BJ (cell line): Measurements from ENCODE around the gene ADGRV1. TPM values are rescaled to one million over a fixed set of nuclear protein-coding genes. Genes with fewer than 3 reads are reported as not detected.

ENCODE experiments used
- CTCF ChIA-PET: fragments of 350-600 bp; formaldehyde crosslinking; extraction: SDS; loops from one replicate; lab custom pipeline; 2021; ENCODE audit warnings: antibody characterized with exemption, inconsistent platforms; lab: Yijun Ruan, JAX
- POLR2A ChIA-PET: fragments of 300-600 bp; sonication (Branson Sonifier 250); formaldehyde crosslinking; extraction: SDS; loops from one replicate; lab custom pipeline; 2021; ENCODE audit warnings: antibody characterized with exemption; lab: Charles Lee
- DNase-seq: peaks from one replicate; pipeline ENCODE4 v3.0.0-alpha.2; 2011; ENCODE audit warnings: low read depth
- H3K27me3 ChIP-seq: 2 replicates; pipeline ENCODE4 v1.6.0; 2011; ENCODE audit warnings: low read length; ENCODE audit not compliant: control insufficient read depth, insufficient read depth
- H3K36me3 ChIP-seq: 2 replicates; pipeline ENCODE4 v1.5.1; 2011; ENCODE audit warnings: low read length; ENCODE audit not compliant: control insufficient read depth, insufficient read depth
- H3K4me3 ChIP-seq: 2 replicates; pipeline ENCODE4 v1.5.1; 2011; ENCODE audit warnings: low read depth, mild to moderate bottlenecking, control low read depth, low read length
- CTCF ChIP-seq: IDR thresholded peaks from 2 replicates; pipeline ENCODE4 v1.5.1; 2011; ENCODE audit warnings: low read depth, mild to moderate bottlenecking, control low read depth, inconsistent platforms, low read length, moderate library complexity; ENCODE audit not compliant: insufficient read depth
- polyA plus RNA-seq: library from polyadenylated mRNA; depleted of rRNA; stranded (reverse); fragments of >200 nt; gene quantifications from 2 replicates; pipeline ENCODE4 v1.2.3, GENCODE V29; 2011

Gene ADGRV1
- polyA plus RNA-seq, 1 experiment = 0.15 TPM

DNA sequence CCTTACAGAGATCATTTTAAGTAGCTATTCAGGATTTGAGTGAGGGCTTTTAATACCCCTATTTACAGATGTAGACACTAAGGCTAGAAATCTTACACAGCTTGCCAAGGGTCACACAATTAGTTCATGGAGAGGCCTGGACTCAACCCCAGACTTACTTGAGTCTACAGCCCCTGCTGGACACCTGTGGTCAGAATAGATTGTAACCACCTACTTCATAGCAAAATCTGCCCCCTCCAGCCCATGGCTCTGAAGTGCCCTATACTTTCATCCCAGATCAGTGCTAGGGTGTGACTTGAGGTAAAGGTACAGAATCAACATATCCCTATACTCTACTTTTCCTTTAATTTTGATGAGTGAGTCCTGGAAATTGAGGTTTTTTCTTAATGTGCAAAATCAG, 291.3 kb downstream of the ADGRV1 start:
- DNase-seq = no peak
- ChIA-PET CTCF (no interaction called here), POLR2A (no interaction called here)
- Histone ChIP-seq H3K27me3 (no peaks in the 10 kb centered on the region), H3K36me3 (no peaks in the 10 kb centered on the region), H3K4me3 (no peak overlapping the region)
- TF ChIP-seq CTCF = no peak

DNA sequence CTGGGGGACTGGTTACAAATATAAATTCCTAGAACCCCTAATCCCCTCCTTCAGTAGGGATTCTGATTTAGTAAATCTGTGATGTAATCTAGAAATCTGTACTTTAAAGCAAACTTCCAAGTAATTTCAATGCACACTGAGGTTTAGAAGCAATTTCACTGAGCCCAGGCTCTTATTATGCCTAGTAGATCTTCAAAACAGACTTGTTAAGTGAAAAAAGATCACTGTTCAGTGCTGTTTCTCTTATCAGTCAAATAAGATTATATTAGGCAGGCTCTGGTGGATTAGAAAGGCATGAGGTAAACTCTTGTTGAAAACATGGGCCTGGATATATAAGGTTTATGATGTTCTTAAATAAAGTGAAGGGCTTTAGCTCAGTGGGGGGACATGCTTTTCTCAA, 293.9 kb downstream of the ADGRV1 start:
- TF ChIP-seq CTCF = no peak
- Histone ChIP-seq H3K27me3 (no peaks in the 10 kb centered on the region), H3K36me3 (no peaks in the 10 kb centered on the region), H3K4me3 (no peak overlapping the region)
- no peak for DNase-seq
- ChIA-PET CTCF (interaction anchor here (0.7 to 0.9 kb wide), 2 partner anchors 14 to 34 kb away, joined by 3 read pairs; no protein-coding TSS in a partner anchor), POLR2A (no interaction called here)

- Histone ChIP-seq H3K4me3 (no peak overlapping the region), H3K36me3 (no peaks in the 10 kb centered on the region), H3K27me3 (no peaks in the 10 kb centered on the region)
- POLR2A ChIA-PET = no interaction called here
- CTCF ChIA-PET = interaction anchor here (0.5 to 2.9 kb wide), 2 partner anchors 12 to 565 kb away, joined by 3 to 7 read pairs; no protein-coding TSS in a partner anchor
- no peak for TF ChIP-seq CTCF
- DNase-seq = no peak
These were observed 295.2 kb downstream of the ADGRV1 start for GRCh38 chr5:90853750-90854149.

DNA sequence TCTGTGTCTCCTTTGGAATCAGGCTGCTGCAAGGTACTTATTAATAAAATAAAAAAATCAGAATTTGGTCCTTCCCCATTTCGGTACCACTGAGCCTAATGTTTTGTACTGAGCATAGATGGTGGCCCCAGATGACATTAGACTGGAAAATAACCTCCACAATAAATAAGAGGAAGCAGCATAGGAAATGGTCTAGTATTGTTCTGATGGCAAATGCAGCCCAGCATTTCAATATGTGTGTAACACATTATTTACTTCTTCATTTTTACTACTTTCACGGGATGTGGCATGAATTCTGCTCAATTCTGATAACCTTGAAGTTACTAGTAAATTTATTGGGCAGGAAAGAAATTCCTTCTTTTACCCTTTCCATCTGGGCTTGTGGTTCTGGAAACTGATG, 295.6 kb downstream of the ADGRV1 start:
- Histone ChIP-seq H3K4me3 (no peak overlapping the region), H3K27me3 (no peaks in the 10 kb centered on the region), H3K36me3 (no peaks in the 10 kb centered on the region)
- no peak for DNase-seq
- CTCF ChIA-PET = interaction anchor here (0.5 to 2.9 kb wide), 2 partner anchors 12 to 564 kb away, joined by 3 to 7 read pairs; no protein-coding TSS in a partner anchor
- POLR2A ChIA-PET = no interaction called here
- TF ChIP-seq CTCF = no peak

GRCh38 chr5:90855296-90856010, 296.9 kb downstream of the ADGRV1 start:
- DNase-seq = no peak
- no peak overlapping the region for H3K4me3 ChIP-seq
- ChIA-PET POLR2A (no interaction called here), CTCF (interaction anchor here (2.9 kb wide), 1 partner anchor 10 kb away, joined by 7 read pairs; no protein-coding TSS in a partner anchor)
- H3K36me3 ChIP-seq = no peaks in the 10 kb centered on the region
- H3K27me3 ChIP-seq = no peaks in the 10 kb centered on the region
- no peak for TF ChIP-seq CTCF
